GM21423 (cell line): ENCODE data around the gene SLC1A2.
"Not testable (repeated sequence)": the region's sequence is repeated elsewhere in the genome, so short reads cannot be mapped to it uniquely, and the experiment has no call there.

Experiments
- ATAC-seq: cut with Tn5 transposase; IDR thresholded peaks from one replicate; pipeline ENCODE4 v1.9.1; 2021; ENCODE audit warnings: mild to moderate bottlenecking, moderate library complexity; ENCODE audit not compliant: unreplicated experiment

Gene SLC1A2

DNA sequence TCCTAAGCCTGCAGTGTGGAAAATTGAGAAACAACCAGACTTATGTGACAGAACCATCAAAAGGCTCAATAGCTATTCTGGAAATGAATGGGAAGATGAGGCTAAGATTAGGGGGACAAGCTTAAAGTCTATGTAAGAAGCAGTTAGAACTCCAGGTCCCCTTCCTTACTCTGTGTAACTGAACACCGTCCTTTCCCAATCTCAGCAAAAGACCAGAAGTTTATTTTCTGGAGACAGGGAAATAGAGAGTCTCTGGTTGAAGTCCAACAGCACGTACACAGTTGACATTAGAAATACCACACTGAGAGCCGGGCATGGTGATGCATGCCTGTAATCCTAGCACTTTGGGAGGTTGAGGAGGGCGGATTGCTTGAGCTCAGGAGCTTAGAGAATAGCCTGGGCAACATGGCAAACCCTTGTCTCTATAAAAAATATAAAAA lies 186.4 kb downstream of the SLC1A2 start:
- no peak for ATAC-seq

DNA sequence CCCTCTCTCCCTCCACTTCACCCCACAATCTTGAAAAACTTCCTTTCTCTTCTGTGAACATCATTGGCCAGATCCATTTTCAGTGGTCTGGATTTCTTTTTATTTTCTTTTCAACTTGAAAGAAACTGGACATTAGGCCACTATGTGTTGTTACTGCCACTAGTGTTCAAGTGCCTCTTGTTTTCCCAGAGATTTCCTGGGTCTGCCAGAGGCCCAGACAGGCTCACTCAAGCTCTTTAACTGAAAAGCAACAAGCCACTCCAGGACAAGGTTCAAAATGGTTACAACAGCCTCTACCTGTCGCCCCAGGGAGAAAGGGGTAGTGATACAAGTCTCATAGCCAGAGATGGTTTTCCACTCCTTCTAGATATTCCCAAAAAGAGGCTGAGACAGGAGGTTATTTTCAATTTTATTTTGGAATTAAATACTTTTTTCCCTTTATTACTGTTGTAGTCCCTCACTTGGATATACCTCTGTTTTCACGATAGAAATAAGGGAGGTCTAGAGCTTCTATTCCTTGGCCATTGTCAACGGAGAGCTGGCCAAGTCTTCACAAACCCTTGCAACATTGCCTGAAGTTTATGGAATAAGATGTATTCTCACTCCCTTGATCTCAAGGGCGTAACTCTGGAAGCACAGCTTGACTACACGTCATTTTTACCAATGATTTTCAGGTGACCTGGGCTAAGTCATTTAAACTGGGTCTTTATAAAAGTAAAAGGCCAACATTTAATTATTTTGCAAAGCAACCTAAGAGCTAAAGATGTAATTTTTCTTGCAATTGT lies 188.1 kb downstream of the SLC1A2 start:
- no peak for ATAC-seq

DNA sequence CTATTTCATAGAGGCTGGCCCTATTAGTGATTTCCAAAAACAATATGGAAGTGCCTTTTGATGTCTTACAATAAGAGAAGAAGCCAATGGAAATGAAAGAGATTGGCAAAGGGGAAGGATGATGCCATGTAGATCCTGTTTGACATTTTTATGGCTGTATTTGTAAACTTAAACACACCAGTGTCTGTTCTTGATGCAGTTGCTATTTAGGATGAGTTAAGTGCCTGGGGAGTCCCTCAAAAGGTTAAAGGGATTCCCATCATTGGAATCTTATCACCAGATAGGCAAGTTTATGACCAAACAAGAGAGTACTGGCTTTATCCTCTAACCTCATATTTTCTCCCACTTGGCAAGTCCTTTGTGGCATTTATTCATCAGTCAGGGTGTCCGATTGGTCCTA lies 189.0 kb downstream of the SLC1A2 start:
- ATAC-seq: no peak

DNA sequence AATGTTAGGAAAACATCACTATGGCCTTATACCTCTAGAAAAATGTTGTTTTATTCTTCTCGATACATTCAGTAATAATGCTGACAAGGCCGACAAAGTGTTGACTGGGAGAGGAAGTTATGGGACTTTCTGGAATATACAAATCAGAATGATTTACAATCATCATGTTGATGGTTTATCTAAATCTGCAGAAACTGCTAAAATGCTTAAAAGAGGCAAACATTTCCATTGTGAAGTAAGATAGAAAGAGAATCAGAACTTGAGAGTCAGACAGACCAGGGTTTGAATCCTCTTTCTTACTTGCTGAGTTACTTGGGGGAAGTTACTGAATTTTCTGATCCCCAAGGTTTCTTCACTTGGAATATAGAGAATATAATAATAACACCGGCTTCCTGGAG lies 191.0 kb downstream of the SLC1A2 start:
- no peak for ATAC-seq

DNA sequence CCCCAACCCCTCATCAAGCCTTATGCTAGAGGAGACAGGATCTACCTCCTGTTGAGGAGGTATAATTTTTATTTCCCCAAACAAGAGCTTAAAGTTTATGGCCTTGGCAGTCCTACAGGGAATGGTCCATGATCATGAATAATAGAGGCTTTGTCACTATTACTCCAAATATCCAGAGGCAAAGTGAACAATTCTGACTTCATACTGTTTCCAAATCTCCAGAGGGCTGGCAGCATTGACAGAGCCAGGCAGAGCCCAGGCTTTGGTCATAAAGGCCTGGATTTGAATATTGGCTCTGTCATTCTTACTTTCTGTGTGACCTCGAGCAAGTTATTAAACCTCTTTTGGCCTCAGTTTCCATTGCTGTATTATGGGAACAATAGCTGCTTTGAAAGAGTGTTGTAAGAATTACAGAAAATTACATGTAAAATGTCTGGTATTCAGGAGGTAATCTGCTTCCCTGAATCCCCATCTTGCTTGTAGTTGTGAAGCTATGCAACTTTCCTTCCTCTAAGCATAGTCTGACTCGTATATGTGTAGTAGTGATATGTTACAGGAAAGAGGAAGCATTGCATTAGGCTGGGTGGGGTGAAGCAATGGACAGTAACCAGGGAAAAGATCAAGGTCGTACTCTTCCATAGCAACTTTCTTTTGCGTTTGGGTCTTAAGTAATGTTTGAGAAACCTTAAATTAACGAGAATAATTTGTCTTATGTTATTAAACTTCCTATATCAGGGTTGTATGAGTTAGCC lies 191.6 kb downstream of the SLC1A2 start:
- ATAC-seq: no peak

DNA sequence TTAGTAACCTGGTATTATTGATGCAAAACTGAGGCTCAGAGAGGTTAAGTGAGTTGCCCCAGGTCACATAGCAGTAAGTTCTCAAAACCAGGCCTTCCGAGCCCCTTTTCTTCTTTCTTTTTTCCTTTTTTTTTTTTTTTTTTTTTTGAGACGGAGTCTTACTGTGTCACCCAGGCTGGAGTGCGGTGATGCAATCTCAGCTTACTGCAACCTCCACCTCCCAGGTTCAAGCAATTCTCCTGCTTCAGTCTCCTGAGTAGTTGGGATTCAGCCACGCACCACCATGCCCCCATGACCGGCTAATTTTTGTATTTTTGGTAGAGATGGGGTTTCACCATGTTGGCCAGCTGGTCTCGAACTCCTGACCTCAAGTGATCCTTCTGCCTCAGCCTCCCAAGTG lies 192.6 kb downstream of the SLC1A2 start:
- ATAC-seq: not testable (repeated sequence)

DNA sequence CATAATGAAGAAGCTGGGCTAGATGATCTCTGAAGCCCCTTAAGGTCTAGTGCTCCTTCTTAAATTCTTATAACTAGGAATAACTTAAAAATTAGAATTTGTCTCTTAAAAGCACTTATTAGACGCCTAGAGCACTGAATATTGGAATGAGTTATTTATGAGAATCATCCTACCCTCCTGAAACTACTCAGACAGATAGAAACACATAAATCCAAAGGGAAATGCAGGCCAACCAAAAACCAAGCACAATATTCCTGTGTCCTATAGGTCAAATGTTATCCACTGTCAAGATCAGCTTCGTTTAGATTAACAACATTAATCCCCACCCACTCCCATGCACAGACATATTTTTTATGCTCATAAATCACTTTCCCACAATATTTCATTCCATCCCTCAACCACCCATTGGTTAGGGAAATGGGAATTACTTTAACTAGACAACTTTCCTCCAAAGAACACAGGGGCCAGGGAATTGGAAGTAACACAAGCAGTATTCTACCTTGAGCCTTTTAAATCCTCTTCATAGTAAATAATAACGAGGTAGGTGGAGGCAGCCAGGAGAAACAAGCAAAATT lies 193.3 kb downstream of the SLC1A2 start:
- ATAC-seq: no peak

DNA sequence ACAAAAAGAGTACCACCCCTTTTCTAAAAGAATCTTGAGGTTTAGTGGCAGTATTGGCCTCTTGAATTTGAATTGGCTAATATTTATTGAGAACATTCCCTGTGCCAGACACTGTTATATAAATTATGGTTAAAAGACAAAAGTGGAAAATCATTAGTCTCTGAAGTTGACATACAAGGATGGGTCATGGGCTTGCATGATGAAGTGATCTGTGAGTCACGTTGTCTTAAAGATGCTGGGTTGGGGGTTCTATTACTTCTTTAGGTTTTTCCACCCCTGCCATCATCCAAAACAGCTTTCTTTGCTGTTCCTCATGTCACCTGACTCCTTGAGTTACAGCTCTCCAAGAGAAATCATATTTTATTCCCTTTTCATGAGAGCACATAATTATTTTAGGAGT lies 195.4 kb downstream of the SLC1A2 start:
- no peak for ATAC-seq

DNA sequence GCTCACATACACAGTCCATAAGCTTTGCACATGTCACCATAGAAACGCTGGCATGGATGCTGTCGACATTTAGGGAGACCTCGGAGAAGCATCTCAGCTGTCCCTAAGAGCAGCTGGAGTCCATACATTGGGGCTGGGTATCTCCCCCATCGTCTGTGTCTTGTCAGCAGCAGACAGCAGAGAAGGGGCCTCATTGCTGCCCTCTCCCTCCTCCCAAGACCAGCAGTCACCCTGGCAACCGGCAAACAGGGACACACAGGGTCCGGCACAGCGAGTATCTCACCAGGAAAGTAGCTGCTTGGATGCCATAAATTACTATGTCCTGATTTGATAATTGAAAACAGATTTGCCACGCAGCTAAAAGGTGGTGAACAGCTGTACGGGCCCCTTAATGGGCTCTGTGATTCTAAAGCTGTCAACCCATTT lies 196.0 kb downstream of the SLC1A2 start:
- no peak for ATAC-seq

DNA sequence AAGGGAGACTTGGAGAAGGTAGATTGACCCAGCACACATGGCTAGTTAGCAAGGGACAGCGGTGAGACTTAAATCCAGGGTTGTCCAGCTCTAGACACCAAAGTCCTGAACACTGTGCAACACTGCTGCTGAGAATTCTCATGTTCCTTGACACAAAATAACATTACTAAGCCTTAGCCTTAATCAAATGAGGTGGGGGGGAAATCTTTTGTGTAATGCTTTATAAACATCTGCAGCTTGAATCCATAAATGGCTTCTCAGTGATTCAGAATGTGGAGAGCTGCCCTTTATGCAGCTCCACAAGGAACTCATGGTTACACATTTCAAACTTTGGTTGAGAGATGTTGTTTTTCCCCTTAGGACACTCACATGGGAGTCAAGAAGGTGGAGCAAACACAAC lies 200.4 kb downstream of the SLC1A2 start:
- ATAC-seq: no peak

DNA sequence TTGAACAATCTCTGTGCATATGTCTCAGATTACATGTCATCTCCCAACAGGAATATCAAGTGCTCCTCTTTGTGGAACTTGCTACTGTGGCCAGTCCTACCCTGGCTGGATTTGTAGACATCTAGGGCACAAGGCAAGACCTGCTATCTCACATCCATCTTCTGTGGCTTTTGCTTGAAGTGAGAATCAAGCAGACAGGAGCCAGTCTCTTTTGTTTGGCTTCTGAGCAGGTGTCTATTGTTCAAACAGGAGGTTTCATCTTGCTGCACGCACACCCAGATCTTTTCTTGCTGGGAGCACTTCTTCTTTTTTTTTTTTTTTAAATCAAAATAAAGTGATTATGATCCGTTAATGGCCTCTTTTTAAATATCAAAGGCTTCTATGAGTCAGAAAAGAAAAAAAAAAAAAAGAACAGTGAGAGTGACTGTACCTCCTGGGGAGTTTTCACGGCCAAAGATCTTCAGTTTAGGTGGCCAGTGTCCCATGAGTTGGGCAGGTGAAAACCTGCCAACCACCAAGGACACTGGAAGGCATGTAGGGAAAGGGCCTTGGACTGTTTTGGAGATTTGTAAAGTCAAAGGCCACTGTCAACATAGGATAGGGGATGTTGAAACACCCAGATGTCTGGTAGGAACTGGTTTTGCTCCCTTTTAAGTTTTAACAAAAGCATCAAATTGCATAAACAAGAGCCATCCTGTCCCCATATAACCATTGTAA lies 202.2 kb downstream of the SLC1A2 start:
- ATAC-seq: no peak

DNA sequence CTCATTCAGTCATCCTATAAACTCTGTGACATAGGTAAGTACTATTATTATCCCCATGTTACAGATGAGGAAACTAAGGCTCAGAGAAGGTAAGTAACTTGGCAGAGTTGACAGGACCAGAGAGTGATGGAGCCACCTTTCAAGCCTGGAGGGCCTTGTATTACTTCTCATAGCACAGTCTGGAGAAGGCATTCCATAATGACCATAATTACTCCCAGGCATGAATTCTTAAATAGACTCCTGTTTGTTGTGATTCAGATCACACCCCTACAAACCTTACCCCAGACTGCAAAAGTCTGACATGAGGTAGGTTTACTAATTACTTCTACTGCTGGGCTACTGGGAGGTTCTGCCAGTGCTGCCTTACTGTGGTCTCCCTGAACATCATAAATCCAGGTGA lies 203.4 kb downstream of the SLC1A2 start:
- ATAC-seq: no peak

DNA sequence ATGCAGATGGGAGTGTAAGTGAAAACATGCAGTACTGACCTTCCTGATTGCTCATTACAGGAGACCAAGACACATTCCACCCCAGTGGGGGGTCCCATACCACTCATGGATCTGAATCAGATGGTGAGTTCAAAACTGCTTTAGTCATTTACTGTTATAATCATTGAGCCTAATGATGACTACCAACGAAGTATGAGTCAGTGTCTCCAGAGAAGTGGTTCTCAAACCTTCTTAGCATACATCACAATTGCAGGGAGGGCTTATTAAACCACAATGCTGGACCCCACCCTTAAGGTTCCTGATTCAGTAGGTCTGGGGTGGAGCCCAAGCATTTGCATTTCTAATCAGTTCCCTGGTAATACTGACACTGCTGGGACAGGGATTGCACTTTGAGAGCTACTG lies 204.6 kb downstream of the SLC1A2 start:
- no peak for ATAC-seq

DNA sequence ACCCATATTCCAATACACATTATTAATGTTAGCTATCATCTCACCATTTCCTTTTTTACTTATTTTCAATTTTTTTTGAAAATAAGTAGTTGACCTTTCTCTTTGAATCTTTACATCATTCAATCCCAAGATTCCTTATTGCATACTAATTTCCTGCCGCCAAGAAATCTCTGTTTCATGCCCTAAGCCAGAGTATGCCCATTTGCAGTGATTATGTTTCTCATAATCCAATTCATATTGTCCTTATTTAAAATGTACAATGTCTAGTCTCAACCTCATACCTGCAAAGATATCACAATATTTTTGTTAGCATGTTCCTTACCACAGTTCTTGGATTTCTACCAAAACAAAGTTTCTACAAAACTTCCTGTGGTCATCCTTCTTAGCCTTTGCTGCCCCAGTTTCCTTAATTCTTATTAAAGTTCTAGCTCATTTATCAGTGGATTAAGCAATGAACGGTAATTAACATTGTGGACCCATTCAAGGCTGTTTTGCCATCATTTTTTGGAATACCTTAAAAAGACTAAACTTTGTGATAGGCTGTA lies 205.1 kb downstream of the SLC1A2 start:
- ATAC-seq: no peak

DNA sequence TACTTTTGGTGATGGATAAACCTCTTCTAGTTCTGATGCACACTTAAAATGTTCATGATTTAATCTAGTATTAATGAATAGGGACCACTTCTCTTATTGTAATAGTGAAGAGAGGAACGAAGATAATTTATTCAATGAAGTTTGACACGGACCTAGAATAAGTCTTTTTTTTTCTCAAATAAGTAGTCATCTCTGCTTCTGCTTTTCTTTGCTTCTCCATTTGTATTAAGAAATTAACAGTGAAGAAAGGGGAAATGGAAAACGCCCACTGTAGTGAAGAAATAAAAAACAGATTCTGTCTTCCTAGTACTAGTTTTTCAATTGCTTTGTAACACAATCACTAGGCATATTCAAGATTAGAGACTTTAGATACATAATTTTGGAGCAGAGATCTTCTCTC lies 207.4 kb downstream of the SLC1A2 start:
- no peak for ATAC-seq

DNA sequence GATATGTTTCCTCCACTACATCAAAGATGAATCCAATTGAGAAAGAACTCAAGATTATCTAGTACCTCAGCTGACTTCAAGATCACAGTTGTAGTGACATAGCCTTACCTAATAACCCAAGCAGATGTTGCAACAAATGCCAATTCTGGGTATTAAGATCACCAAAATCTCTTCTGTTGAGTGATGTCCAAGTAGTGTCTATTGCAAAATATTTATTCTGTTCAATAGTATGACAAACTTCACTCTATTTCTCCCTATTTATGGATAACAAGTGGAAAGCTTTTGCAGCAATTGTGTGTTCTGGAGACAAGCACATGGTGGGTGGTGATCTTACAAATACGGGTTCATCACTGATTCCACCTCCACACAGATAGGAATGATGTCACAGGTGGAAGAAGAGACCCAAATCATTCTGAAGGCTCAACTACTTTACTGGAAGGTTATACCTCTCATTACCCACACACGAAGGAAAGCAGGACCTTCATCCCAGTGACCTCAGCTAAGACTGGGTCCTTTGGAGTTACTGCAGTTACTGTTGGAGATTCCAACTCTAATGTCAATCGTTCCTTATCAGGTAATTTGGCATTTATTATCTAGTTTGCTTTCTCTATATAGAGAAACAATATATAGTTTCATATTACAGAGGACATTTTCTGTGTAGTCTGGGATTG lies 208.3 kb downstream of the SLC1A2 start:
- ATAC-seq: no peak

DNA sequence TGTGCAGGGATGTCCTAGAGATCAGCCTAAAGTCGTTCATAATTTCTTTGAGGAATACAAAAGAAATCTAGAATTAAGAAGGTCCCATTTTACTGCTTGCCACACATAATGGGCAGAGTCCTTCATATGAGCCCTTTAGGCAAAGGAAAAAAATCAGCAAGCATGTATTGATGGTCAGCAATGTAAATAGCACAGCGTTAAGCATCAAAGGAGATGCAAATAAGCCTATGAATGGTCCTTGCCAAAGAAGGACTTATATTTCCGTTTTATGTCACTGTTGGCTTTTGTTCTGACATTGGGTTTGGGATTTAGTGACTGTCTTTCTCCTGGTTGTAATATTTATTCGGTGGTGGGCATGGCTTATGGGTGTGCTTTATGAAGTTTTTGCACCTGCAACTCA lies 210.6 kb downstream of the SLC1A2 start:
- no peak for ATAC-seq

DNA sequence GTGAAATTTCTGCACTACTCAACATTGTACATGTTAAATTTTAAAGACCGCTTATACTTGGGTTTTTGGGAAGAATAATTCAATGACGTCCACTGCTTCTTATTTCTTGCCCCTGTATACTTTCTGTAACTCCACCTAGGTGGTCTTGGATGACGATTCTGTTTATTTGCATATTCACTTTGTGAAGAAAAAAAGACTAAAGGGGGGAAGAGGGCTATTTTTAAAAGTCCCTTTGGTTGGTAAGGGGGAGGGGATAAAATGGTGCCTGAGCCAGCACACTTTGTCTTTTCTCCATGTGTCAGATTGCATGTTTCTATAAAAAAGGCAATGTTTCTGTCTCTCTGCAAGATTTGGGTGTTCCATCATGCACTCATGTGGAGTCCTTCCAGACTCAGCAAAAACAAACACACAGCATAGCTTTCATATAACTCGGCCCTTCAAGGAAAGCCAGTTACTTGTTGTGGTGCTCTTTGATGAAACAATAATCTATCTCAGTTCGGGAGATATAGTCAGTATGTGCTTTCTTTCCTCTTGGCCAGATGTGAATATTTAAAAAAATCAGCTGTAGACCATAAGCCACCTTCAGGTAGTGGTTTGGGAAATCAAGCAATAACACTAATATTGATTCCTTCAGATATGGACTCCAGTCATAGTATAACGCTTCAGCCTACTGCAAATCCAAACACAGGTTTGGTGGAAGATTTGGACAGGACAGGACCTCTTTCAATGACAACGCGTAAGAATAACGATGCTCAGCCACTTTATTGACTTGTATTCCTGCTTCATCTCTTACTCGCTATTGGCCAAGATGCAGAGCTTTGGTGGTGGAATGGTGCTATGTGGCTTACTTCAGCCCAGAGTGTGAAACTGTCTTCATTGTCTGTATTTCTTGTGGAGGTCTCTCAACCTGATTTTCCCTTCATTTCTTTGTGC lies 211.6 kb downstream of the SLC1A2 start:
- no peak for ATAC-seq

DNA sequence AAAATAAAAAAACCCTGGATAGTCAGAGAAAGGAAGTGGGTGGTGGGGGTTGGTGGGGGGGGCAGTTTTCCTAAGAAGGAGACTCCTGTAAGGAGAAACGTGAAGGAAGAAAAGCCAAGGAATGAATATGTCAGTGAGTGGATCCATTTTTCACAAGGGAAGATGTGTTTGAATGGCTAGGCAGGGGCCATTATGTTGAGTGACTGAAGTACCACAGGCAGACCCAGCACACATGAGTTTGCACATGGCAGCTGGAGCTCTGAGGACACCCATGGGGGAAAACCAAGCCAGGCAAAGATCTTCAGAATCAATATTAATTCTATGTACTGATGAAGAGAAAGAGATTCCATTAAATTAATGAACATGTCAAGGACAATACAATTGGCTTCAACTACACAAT lies 212.7 kb downstream of the SLC1A2 start:
- ATAC-seq: no peak
